Tibial nerve (tissue), 3 donors: ENCODE results near the gene CRHR1.

Experiments
- CTCF ChIP-seq, 5 experiments: fragments of 200-600 bp in 3 of 5; fragments of 450-650 bp in 2 of 5; sonication (generic) in 3 of 5; IDR thresholded peaks; one replicate each; pipeline ENCODE4 v1.5.1; 2016 to 2019; ENCODE audit warnings: antibody characterized with exemption in 5 of 5, mild to moderate bottlenecking in 3 of 5, moderate library complexity in 2 of 5
- POLR2A ChIP-seq, 2 donors: fragments of 450-650 bp; IDR thresholded peaks; one replicate each; pipeline ENCODE4 v1.6.1; 2017; ENCODE audit warnings: antibody characterized with exemption in 2 of 2, mild to moderate bottlenecking in 2 of 2, moderate library complexity in 2 of 2

- TF ChIP-seq CTCF (IDR thresholded peaks at IDR 0.05) (no peak), POLR2A (IDR thresholded peaks at IDR 0.05) (no peak)
Measured at GRCh38 chr17:45877467-45877866, 93.3 kb downstream of the CRHR1 start.
